GM21619 (cell line): Measurements from ENCODE around the gene SUB1.
"Not testable (repeated sequence)": the region's sequence is repeated elsewhere in the genome, so short reads cannot be mapped to it uniquely, and the experiment has no call there.

Source experiments
- ATAC-seq: cut with Tn5 transposase; IDR thresholded peaks from one replicate; pipeline ENCODE4 v1.9.1; 2021; ENCODE audit not compliant: unreplicated experiment

The SUB1 gene

DNA sequence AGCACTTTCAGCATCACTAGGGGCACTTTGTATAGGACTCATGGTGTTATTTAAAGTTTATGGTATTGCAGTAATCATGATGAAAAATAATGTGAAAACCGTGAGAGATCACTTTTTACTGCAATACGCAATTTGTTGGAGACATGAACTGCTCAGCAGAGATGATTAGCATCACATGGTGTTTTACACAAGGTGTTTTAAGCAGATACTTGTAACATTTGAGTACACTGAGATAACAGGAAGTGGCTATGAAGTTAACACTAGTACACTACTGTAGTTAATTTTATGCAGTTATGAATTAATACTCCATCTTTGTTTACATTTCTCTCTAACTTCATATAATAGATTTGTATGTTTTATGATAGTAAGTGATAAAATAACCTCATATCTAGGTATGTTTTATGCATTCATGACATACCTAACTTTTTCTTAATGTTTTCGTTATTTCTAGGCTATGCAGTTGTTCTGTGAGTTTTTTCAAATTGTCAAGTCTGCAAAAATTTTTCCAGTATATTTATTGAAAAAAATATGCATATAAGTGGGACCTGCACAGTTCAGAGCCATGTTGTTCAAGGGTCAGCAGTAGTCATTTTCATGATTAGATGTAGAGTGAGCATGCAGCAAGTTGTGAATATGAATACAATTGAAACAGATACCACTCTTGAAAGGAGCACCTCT, 13.0 kb downstream of the SUB1 start:
- ATAC-seq = no peak

DNA sequence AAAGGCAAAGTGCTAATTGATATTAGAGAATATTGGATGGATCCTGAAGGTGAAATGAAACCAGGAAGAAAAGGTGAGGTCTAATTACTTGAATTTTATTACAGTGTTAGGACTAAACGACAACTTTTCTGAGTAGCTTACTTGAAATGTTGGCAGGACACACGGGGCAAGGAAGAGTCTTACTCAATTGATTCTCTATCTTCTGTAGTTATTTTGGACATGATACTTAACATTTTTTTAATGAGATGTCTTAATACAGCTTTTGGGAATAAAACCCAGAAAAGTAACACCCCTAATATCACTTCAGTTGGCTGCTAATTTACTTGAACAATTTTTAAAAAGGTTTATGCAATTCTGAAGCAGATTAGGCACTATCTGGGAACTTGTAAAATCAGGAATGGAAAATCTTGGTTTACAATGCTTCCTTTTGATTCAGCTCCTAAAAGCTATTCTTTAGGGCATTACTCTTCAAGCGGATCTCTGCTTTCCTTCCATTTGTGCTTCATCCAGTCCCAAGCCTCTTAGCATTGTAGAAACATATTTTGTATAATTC, 13.7 kb downstream of the SUB1 start:
- no peak for ATAC-seq

DNA sequence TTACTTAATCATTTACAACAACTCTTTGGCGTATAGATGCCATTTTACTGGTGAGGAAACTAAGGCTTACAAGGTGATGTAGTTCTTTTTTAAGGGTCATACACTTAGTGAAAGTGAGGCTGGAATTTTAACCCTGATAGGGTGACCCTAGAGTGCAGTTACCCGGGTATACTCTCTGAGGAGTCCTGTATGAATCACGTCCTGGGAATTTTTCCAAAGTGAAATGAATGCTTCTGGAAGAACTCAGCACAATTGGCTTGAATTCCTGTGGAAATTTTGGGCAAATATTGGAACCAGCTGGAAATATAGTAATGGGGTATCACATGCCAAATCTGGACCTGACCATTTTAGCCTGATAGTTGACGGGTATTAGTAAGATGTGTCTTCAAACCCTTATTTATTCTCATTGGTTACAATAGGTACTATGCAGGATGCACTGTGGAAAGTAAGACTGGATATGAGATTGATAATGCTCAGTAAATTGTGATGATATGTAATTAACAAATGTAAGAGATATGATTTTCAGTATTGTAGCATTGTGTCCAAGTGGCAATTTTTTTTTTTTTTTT, 14.8 kb downstream of the SUB1 start:
- ATAC-seq = no peak

DNA sequence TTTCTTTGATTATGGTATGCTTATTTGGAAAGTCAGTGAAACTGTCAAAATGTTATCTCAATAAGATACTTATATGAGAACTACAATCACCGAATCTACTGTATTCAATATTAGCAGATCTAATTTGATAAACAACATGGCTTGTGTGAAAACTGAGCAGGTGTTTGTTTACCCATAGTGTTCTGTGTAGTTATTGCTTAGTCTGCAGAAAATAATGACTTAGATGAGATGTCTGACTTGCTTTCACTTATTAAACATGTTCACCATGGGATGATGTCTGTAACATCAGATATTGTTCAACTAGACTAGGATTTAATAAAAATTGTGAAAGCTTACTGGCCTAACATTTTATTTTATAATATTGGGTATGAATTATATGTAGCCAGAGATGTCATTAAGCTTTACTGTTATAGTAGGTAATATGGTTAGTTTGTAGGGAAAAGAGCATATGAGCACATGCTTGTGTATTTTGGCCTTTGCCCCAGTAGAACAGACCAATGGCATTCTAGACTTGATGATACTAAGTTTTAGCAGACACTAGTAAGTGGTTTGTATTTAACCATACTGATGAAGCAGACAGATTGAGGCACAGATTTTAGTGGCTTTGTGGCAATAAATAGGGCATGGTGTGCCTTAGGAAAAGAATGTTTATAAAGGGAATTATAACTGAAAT, 16.4 kb downstream of the SUB1 start:
- ATAC-seq = no peak

DNA sequence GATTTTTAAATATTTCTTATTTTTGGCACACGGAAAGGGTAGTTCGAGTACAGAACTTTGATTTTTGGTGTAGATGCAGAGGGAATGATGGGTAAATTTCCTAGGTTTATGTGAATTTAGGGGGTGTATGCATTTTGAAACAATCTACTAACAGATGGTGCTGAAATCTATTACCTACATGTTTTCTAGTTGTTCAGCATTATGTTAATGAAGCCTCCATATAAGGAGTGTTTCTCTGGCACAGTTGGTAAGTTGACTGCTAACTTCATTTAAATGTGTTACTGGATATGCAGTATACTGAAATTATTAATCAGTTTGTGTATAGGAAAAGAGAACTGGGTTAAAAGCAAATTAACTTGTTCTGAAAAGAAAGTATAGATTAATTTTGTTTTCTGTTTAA, 17.5 kb downstream of the SUB1 start:
- no peak for ATAC-seq

DNA sequence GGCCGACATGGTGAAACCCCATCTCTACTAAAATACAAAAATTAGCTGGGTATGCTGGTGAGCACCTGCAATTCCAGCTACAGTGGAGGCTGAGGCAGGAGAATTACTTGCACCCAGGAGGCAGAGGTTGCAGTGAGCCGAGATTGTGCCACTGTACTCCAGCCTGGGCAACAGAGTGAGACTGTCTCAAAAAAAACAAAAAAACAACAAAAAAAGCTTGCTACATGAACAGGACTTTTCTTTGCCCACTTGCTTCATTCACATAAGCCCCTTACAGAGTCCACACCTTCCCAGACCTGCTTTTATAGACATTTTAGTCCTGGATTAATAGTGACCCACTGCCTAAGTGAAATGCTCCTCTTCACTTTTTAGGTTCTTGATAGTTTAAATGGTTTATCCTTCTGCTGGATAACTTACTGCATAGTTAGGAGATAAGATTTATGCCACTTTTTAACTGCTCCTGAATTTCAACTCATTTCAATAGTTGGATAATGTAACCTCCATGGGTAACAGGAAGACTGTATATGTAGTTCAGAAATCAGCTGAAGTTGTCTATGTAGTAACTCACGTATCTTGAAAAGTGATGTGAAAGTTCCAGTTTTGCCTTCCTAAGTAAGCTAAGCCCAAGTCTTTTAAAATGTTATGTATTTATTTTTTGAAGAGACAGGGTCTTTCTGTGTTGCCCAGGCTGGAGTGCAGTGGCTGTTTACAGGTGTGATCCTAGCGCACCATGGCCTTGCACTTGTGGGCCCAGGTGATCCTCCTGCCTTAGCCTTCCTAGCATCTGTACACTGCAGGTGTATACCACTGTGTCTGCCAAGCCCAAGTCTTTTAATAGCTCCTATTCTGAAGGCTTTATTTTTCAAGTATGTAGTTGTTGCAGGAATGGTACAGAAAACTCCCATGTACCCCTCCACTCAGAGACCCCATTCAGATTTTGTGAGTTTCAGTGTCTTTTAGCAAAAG, 19.7 kb downstream of the SUB1 start:
- ATAC-seq = no peak

DNA sequence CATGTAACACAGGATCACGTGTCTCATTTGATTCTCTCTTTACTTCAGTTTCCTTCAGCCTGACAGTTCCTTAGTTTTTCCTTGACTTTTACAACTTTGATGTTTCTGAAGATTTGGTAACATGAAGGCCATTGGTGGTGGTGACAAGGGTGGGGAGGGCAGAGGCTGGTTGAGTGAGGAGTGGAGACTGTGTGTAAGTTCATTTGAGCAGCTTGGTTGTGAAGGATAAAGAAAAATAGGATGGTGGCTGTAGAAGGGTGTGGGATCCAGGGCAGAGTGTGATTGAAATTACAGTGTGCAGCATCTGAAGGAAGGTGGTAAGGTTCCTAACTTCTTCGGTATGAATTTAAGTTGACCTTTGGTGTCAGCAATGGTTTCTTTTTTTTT, 20.4 kb downstream of the SUB1 start:
- ATAC-seq = no peak

DNA sequence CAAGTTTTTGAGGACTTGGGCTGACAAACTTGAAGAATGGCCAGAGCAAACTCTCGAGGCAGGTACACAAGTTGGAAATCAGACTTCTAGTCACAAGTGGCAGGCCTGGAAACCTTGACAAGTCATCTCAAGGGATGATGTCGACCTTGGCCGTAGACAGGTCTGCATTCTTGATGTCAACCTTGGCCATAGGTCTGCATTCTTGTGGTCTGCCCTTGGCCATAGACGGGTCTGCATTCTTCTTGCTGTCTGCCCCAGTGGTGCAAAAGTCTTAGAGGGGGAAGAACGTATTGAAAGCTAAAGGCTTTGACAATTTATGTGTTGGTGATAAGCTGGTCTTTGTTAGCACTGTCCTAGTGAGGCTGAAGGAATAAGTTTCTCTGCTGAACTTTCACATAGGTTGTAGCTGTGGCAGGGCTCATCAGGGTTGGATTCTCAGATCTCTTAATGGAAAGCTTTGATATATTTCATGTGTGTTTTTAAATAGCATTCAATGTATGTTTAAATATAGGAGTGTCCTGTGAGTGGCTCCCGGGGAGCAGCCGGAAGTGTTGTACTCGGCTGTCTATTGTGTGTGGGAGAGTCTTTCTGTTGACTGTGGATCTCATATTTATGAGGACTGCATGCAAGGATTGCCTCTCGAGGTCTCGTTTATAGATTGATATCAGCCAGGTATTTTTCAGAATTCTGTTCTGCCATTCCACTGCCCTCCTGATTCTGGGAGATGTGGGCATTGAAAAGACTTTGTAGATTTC, 27.0 kb downstream of the SUB1 start:
- no peak for ATAC-seq

DNA sequence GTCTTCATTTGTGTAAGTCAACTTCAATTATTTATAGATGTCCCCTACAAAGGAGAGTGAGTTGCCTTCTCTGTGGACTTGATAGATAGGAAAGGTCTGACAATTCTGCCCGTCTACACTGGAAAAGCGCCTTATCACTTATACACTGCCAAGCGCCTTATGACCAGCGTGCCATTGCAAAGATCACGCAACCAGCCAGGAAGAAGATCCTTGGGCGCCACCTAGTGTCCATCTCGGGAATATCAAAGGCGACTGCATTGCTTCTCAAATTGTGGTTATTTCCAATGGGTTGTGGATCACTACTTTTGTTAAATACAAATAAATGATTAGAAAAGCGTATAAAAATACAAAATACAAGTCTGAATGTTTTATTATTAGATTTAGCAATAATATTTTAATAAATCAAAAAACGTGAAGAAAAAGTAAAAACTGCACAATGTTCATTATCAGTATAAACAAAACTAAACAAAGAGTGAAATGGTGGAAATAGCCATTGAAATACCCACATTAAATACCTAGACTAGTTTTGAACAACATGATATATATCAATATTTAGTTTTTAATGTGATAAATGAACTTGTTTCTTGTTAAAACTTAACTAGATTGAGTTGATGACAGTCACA, 27.8 kb downstream of the SUB1 start:
- peak; percentile 69 for ATAC-seq

DNA sequence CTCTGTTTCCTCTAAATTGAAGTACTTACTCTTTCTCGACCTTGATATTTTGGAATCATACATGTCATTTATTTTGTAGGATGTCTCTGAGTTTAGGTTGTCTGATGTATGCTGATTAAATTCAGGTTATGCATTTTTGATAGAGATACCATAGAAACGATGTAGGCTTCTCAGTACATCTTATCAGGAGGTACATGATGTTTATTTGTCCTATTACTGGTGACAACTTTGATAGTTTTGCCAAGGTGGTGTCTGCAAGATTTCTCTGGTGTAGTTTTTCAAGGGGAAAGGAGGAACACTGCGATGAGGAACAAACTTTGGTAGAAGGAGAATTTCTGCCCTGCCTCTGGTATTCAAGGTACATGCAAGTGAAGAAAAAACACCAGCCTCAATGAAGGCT, 29.9 kb downstream of the SUB1 start:
- no peak for ATAC-seq

DNA sequence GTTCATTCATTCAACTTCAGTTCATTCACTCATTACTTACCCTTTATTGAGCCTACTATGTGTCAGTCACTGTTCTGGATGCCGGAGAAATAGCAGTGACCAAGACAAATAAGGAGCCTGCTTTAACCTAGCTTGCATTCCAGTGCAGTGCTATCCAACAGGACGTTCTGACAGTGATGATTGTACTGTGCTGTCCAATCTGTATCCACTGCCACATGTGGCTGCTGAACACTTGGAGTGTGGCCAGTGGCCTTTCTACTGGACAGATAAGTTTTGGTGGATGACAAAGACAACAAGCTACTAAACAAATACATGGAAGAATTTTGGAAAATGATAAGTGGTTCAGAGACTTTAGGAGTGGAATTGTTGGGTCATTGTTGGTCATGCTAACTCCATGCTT, 33.6 kb downstream of the SUB1 start:
- no peak for ATAC-seq

DNA sequence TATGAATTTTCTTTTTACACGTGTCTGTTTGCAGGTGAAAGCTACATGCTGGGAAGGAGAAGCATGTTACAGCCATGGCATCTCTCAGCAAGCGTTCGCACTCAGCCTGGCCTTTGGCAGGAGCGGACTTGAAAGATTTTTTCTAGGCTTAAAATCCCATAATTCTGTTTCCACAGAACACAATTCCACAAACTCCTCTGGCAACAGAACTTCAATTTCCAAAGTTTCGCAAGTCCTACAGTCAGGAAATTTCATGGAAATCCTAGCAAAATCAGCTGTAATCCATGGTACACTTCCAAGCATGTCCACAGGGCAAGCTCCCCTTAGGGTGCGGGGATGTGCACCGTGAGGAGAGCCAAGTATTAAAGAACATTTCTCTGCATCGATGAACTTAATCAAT, 35.9 kb downstream of the SUB1 start:
- ATAC-seq = no peak

DNA sequence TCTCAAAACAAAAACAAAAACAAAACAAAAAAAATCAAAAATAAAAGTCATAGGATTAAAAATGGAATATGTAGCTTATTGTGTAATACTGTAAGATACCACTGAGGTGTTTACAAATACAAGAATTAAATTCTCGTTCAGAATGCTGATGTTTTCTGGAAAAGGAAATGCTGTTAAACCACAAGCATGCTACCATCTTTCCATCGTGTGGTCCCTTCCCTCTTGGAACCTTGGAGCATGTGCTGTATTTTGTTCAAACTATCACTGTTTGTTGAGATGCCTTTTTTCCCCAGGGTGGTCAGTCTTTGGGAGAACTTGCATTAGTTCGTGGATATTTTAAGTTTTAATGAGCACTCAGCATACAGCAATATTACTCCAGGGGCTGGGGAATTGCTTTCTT, 39.7 kb downstream of the SUB1 start:
- no peak for ATAC-seq

DNA sequence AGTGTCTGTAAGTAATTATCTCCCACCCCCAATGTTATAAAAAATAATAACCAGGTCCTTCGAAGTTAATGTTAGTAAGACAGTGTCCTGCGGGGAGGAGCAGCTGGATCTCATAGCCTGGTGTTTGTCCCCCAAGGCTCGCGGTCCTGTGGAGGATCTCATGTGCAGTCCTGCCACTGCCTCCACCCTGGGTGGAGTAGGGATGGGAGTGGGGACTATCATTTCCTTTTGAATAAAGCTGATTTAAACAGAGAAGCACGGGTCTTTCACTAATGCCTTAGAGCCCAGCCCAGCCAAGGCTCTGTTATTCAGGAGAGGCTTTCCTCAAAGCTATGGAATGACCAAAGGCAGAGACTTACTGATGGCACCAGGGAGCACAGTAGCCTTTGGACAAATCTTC, 40.2 kb downstream of the SUB1 start:
- ATAC-seq = no peak

DNA sequence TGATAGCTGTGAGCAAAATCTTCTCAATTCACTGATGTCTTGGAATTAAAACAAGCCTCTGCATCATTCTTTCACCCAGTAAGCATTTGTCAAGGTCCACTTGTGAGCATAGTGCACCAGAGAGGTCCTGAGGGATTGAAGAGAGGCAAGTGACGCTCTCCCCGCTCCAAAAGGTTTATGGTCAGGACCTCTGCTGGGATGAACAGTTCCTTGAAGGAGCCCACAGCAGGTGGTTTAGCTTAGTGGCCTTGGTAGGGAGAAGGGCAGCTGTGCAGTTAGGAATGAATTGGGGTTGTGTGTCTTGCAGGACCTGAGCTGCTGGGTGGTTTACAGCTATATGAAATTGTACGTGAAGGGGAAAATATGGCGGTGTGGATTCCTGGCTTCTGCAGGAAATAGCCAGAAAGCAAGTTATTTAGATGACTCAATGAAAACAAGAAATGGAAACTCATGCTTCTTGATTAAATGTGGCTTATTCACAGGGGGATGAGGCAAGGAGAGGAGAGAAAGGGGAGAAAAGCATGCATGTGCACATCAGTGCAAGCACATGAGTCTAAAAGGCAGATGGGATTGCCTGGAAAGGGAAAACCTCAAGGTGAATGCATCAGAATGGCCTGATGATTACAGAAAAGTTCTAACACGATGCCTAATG, 42.0 kb downstream of the SUB1 start:
- no peak for ATAC-seq

DNA sequence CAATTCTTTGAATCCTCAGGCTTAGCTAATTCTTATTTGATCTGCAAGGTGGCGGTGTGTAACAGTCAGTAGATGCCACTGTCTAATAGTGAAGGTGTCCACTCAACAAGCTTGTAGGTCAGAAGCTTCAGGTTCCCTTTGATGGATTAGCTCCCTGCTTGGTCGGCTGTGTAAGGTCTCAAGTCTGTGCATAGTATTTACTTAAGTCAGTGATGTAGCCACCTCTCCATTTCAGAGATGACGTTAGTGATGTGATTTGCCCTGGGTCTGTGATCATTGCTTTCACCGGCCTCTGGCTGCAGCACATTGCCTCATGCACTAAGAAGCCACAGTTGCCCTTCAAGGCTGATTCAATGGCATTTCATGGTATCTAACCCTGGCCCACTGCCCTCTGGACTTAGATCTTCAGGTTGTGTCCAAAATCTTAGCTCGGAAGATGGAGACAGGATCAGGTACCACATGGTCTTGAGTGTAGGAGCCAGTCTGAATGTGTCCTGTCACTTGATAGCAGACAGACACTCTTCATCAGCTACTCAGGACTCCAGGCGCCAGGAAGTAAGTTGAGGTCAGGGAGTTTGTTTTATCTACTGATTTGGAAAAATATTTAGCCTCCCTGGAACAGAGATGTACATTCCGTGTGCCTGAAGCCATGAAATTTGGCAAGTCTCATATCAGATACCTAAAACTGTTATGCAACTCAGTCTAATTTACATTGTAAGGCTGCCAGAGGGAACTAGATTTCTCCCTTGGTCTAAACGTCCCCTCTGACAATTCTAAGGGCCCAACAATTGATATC, 42.9 kb downstream of the SUB1 start:
- ATAC-seq = no peak

DNA sequence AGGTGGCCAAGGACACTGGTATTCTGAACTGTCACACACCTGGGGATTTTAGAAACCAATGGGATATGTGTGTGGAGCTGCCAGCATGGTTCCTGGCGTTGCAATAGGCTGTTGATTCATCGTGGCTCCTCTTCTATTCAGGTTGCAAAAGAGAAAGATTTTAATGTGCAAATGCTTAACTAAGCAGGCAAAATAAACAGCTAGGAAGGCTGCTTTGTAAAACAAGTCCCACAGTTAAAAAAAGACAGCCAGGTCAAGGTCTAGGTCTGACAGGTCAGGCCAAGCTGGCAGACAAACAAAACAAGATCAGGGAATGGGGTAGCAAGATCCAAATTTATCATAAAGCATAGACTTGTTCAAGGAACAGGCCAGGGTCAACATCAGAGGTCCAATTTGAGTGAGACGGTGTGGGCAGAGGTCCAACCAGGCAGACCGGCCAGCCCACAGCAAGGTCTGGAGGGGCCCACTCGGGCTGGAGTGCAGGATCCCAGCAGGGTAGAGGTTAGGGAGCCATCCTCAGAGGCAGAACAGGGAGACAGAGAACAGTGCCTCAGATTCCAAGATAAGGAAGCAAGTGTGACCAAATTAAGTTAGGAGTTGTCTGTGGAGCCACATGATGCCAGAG, 45.6 kb downstream of the SUB1 start:
- ATAC-seq = no peak

DNA sequence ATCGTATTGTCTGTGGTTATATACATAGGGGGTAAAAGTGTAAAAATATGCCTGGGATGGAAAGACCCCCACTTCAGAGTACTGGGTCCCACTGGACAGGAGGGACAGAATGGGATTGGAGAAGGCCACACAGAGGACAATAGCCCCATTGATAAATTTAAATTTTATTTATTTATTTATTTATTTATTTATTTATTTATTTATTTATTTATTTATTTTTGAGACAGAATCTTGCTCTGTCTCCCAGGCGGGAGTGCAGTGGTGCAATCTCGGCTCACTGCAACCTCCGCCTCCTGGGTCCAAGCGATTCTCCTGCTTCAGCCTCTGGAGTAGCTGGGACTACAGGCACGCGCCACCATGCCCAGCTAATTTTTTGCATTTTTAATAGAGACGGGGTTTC, 47.7 kb downstream of the SUB1 start:
- not testable (repeated sequence) for ATAC-seq
